ENCODE results near the gene ARSI. TPM values are rescaled to one million over a fixed set of nuclear protein-coding genes. Genes with fewer than 3 reads are reported as not detected.

Gene ARSI
- total RNA-seq, 2 donors from 2014 or later, result 2.4 to 2.7 TPM

- peaks cover 16% of the 10 kb centered on the region for H3K4me1 Mint-ChIP-seq
- no peak for TF ChIP-seq CTCF (conservative IDR thresholded peaks at IDR 0.05)
- no peaks in the 10 kb centered on the region for H3K27me3 ChIP-seq (ENCODE audit: control insufficient read depth, insufficient read depth, low read length, poor library complexity, severe bottlenecking)
- H3K27ac ChIP-seq (ENCODE audit: low read depth, low read length), result no peak overlapping the region
- H3K27me3 Mint-ChIP-seq (ENCODE audit: insufficient read depth), result peaks cover 15% of the 10 kb centered on the region
- H3K9me3 Mint-ChIP-seq, result no peaks in the 10 kb centered on the region
- H3K4me3 Mint-ChIP-seq, result no peak overlapping the region
- no peak overlapping the region for H3K4me3 ChIP-seq (ENCODE audit: low read length)
- H3K36me3 ChIP-seq (ENCODE audit: control insufficient read depth, insufficient read depth, low read length), result no peaks in the 10 kb centered on the region
- no peaks in the 10 kb centered on the region for H3K4me1 ChIP-seq (ENCODE audit: control insufficient read depth, insufficient read depth, low read length)
- H3K36me3 Mint-ChIP-seq (ENCODE audit: low read depth), result no peaks in the 10 kb centered on the region
- H3K9ac ChIP-seq (ENCODE audit: extremely low read depth, low read length, poor library complexity, severe bottlenecking), result no peak overlapping the region
- no peaks in the 10 kb centered on the region for H3K9me3 ChIP-seq (ENCODE audit: control insufficient read depth, low read length)
- 76 to 100% methylated on average over 1 to 7 of the region's 7 CpGs for WGBS, 2 experiments (ENCODE audit: insufficient coverage in 1 of 2, insufficient read length in 1 of 2)
- no peak for DNase-seq
- no peak overlapping the region for H3K27ac Mint-ChIP-seq
Observed at GRCh38 chr5:150278046-150278730, 24.5 kb downstream of the ARSI start.

DNA sequence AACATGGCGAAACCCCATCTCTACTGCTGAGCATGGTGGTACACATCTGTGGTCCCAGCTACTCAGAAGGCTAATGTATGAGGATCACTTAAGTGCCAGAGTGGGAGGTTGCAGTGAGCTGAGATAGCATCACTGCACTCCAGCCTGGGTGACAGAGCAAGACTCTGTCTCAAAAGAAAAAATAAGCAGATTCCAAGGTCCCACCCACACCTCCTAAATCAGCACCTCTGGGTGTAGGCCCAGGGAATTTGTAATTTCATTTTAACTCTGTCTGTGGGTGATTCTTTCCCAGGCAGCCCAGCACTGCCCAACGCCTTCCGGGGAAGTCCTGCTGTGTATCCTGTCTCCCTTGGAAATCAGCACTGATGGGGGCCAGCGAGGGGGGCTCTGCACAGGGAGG is 25.7 kb downstream of the ARSI start:
- H3K4me3 Mint-ChIP-seq, result no peak overlapping the region
- H3K27me3 ChIP-seq (ENCODE audit: control insufficient read depth, insufficient read depth, low read length, poor library complexity, severe bottlenecking), result no peaks in the 10 kb centered on the region
- no peaks in the 10 kb centered on the region for H3K9me3 Mint-ChIP-seq
- no peaks in the 10 kb centered on the region for H3K4me1 ChIP-seq (ENCODE audit: control insufficient read depth, insufficient read depth, low read length)
- no peak overlapping the region for H3K4me3 ChIP-seq (ENCODE audit: low read length)
- no peaks in the 10 kb centered on the region for H3K9me3 ChIP-seq (ENCODE audit: control insufficient read depth, low read length)
- H3K27ac ChIP-seq (ENCODE audit: low read depth, low read length), result no peak overlapping the region
- H3K4me1 Mint-ChIP-seq, result peaks cover 16% of the 10 kb centered on the region
- no peaks in the 10 kb centered on the region for H3K36me3 Mint-ChIP-seq (ENCODE audit: low read depth)
- no peak overlapping the region for H3K27ac Mint-ChIP-seq
- no peak overlapping the region for H3K9ac ChIP-seq (ENCODE audit: extremely low read depth, low read length, poor library complexity, severe bottlenecking)
- DNase-seq, result no peak
- no peak for TF ChIP-seq CTCF (conservative IDR thresholded peaks at IDR 0.05)
- no peaks in the 10 kb centered on the region for H3K36me3 ChIP-seq (ENCODE audit: control insufficient read depth, insufficient read depth, low read length)
- WGBS, 2 experiments (ENCODE audit: insufficient coverage in 1 of 2, insufficient read length in 1 of 2), result 83 to 86% methylated on average over 1 to 4 of the region's 4 CpGs
- H3K27me3 Mint-ChIP-seq (ENCODE audit: insufficient read depth), result peaks cover 14% of the 10 kb centered on the region

DNA sequence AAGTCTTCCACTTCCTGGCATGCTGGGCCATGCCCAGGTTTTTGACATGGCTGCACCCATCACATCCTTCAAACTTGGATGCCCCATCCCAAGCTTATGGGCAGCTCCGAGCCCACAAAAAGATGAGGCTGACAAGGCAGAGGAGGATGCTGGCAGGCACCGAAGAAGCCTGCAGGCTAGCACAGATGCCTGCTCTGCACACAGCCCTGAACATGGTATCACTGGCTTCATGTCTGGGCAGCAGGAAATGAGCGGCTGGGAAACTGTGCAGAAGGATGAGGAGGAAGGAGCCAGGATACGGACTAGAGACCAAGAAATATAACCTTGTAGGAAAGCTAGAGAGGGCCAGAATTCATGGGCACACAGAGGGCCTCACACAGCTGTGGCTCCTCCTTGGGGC is 27.9 kb downstream of the ARSI start:
- H3K27ac Mint-ChIP-seq, result no peak overlapping the region
- no peaks in the 10 kb centered on the region for H3K36me3 Mint-ChIP-seq (ENCODE audit: low read depth)
- H3K9me3 Mint-ChIP-seq, result no peaks in the 10 kb centered on the region
- Histone ChIP-seq H3K27ac (ENCODE audit: low read depth, low read length) (no peak overlapping the region), H3K27me3 (ENCODE audit: control insufficient read depth, insufficient read depth, low read length, poor library complexity, severe bottlenecking) (no peaks in the 10 kb centered on the region), H3K36me3 (ENCODE audit: control insufficient read depth, insufficient read depth, low read length) (no peaks in the 10 kb centered on the region), H3K4me1 (ENCODE audit: control insufficient read depth, insufficient read depth, low read length) (peaks cover 11% of the 10 kb centered on the region), H3K9me3 (ENCODE audit: control insufficient read depth, low read length) (no peaks in the 10 kb centered on the region), H3K4me3 (ENCODE audit: low read length) (no peak overlapping the region), H3K9ac (ENCODE audit: extremely low read depth, low read length, poor library complexity, severe bottlenecking) (no peak overlapping the region)
- H3K27me3 Mint-ChIP-seq (ENCODE audit: insufficient read depth), result peaks cover 10% of the 10 kb centered on the region
- peaks cover 18% of the 10 kb centered on the region for H3K4me1 Mint-ChIP-seq
- no peak overlapping the region for H3K4me3 Mint-ChIP-seq
- no peak for DNase-seq
- 79 to 90% methylated on average over 4 of the region's 4 CpGs for WGBS, 2 experiments (ENCODE audit: insufficient coverage in 1 of 2, insufficient read length in 1 of 2)
- no peak for TF ChIP-seq CTCF (conservative IDR thresholded peaks at IDR 0.05)

Measured in endodermal cell (in vitro differentiated cells).